Osteocyte (in vitro differentiated cells): Measurements from ENCODE around the gene HPCAL1. TPM values are rescaled to one million over a fixed set of nuclear protein-coding genes. Genes with fewer than 3 reads are reported as not detected.

Experiments used
- DNase-seq: peaks from one replicate; pipeline ENCODE4 v3.0.0; 2021; ENCODE audit warnings: mixed read lengths; ENCODE audit not compliant: unreplicated experiment; ENCODE audit errors: extremely low spot score
- H3K27ac Mint-ChIP-seq: one replicate; pipeline ENCODE4 v1.8.0; 2021; ENCODE audit warnings: mild to moderate bottlenecking, mixed read lengths; ENCODE audit not compliant: unreplicated experiment
- H3K27me3 Mint-ChIP-seq: one replicate; pipeline ENCODE4 v1.8.0; 2021; ENCODE audit warnings: mixed read lengths; ENCODE audit not compliant: unreplicated experiment
- H3K36me3 Mint-ChIP-seq: one replicate; pipeline ENCODE4 v1.8.0; 2021; ENCODE audit warnings: mixed read lengths; ENCODE audit not compliant: unreplicated experiment
- H3K4me1 Mint-ChIP-seq: one replicate; pipeline ENCODE4 v1.8.0; 2021; ENCODE audit warnings: mixed read lengths; ENCODE audit not compliant: unreplicated experiment
- H3K4me3 Mint-ChIP-seq: one replicate; pipeline ENCODE4 v1.8.0; 2021; ENCODE audit warnings: mild to moderate bottlenecking, moderate library complexity, mixed read lengths; ENCODE audit not compliant: unreplicated experiment
- H3K9me3 Mint-ChIP-seq: one replicate; pipeline ENCODE4 v1.8.0; 2021; ENCODE audit warnings: mixed read lengths; ENCODE audit not compliant: unreplicated experiment
- total RNA-seq: library from RNA; stranded (reverse); gene quantifications from 2 replicates; pipeline ENCODE4 v1.2.1, GENCODE V29; 2021
- TF ChIP-seq, protein P1 (sequence below): fragments of 200-600 bp; sonication (generic); IDR thresholded peaks from 2 replicates; pipeline ENCODE4 v1.5.0; 2021; ENCODE audit warnings: antibody characterized with exemption, mild to moderate bottlenecking, moderate library complexity

HPCAL1 gene
- total RNA-seq, 1 donor from 2014 or later: 56.8 TPM

DNA sequence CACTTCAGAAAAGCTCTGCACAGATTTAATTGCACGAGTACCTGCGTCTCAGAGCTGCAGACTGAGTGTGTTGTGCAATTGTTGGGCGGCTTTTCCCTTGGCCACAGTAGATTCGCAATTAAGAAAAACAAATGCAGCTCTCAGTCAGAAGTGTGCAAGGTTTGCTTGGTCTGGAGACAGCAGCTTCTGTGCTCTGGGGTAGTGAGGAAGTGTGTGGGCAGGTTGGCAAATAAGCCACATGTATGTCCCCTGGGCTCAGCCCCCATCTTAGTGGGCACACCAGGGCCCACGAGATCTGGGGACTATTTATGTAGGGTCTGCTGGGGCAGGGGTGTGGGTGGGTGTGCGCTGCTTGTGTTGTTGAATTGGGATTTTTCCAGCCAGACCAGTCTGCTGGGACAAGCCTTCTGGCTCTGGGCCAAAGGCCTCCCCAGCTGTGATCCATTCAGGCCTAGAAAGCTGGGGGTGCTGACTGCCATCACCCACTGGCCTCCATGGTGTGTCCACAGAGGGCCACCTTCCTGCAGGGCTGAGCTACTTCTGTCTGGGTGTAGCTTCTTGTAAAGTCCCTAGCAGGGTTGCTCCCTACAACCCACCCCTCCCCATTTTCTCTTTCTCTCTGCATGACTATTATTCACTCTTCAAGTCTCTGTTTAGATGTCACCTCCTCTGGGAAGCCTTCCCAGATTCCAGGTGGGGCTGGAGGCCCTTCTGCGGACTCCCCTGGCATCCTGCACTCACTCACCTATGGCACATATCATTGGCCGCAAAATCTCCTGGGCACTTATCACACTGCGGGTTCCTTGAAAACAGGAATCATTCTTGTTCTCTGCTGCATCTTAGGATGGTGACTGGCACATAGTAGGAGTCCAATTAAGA, 77.6 kb downstream of the HPCAL1 start:
- H3K4me1 Mint-ChIP-seq: peaks cover 38% of the 10 kb centered on the region

DNA sequence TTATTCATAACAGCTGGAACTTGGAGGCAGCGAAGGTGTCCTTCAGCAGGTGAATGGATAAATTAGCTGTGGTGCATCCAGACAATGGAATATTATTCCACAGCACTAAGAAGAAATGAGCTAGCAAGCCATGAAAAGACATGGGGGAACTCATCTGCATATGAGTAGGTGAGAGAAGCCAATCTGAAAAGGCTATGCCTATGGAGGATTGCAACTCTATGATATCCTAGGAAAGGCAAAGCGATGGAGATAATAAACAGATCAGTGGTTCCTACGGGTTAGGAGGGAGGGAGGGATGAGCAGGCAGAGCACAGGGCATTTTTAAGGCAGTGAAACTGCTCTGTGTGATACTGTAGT, 79.3 kb downstream of the HPCAL1 start:
- TF ChIP-seq, protein P1, sequence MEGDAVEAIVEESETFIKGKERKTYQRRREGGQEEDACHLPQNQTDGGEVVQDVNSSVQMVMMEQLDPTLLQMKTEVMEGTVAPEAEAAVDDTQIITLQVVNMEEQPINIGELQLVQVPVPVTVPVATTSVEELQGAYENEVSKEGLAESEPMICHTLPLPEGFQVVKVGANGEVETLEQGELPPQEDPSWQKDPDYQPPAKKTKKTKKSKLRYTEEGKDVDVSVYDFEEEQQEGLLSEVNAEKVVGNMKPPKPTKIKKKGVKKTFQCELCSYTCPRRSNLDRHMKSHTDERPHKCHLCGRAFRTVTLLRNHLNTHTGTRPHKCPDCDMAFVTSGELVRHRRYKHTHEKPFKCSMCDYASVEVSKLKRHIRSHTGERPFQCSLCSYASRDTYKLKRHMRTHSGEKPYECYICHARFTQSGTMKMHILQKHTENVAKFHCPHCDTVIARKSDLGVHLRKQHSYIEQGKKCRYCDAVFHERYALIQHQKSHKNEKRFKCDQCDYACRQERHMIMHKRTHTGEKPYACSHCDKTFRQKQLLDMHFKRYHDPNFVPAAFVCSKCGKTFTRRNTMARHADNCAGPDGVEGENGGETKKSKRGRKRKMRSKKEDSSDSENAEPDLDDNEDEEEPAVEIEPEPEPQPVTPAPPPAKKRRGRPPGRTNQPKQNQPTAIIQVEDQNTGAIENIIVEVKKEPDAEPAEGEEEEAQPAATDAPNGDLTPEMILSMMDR: no peak
- H3K4me3 Mint-ChIP-seq: no peak overlapping the region
- no peaks in the 10 kb centered on the region for H3K36me3 Mint-ChIP-seq
- H3K9me3 Mint-ChIP-seq: no peaks in the 10 kb centered on the region
- no peak for DNase-seq
- H3K27me3 Mint-ChIP-seq: no peaks in the 10 kb centered on the region
- H3K4me1 Mint-ChIP-seq: peaks cover 52% of the 10 kb centered on the region
- H3K27ac Mint-ChIP-seq: no peak overlapping the region

More for the DNA sequence above, 77.6 kb downstream of the HPCAL1 start:
- no peak for DNase-seq
- Mint-ChIP-seq H3K4me3 (no peak overlapping the region), H3K9me3 (no peaks in the 10 kb centered on the region), H3K27ac (no peak overlapping the region), H3K27me3 (no peaks in the 10 kb centered on the region), H3K36me3 (no peaks in the 10 kb centered on the region)
- TF ChIP-seq, protein P1: no peak

DNA sequence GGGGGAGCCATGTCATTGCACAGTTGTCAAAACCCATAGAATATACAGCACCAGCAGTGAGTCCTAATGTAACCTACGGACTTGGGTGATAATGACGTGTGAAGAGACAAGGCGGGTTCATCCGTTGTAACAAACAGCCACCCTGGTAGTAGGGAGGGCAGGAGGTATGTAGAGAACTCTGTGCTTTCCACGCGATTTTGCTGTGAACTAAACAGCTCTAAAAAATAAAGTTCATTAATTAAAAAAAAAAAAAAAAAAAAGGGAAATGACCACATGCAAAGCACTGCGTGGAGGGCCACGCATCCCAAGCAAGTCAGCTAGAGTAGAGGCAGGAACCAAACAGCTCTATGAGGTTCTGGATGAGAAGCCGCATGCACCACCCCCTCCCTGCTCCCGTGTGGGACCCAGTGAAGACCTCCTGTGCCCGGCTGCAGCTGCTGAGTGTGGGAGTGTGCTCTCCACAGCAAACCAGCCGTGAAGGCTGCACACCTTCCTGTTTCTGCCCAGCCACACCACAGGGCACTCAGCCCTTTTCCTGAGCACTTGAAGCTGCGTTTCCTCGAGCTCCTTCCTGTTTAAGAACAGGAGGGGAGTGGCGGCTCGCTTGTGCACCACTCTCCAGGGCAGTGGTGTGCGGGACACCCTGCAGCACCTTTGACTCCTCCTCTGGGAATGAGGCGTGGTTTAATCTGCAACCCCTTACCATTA, 79.8 kb downstream of the HPCAL1 start:
- Mint-ChIP-seq H3K36me3 (no peaks in the 10 kb centered on the region), H3K4me1 (peaks cover 53% of the 10 kb centered on the region), H3K27ac (no peak overlapping the region), H3K4me3 (no peak overlapping the region), H3K27me3 (no peaks in the 10 kb centered on the region), H3K9me3 (no peaks in the 10 kb centered on the region)
- no peak for DNase-seq
- TF ChIP-seq, protein P1: no peak

DNA sequence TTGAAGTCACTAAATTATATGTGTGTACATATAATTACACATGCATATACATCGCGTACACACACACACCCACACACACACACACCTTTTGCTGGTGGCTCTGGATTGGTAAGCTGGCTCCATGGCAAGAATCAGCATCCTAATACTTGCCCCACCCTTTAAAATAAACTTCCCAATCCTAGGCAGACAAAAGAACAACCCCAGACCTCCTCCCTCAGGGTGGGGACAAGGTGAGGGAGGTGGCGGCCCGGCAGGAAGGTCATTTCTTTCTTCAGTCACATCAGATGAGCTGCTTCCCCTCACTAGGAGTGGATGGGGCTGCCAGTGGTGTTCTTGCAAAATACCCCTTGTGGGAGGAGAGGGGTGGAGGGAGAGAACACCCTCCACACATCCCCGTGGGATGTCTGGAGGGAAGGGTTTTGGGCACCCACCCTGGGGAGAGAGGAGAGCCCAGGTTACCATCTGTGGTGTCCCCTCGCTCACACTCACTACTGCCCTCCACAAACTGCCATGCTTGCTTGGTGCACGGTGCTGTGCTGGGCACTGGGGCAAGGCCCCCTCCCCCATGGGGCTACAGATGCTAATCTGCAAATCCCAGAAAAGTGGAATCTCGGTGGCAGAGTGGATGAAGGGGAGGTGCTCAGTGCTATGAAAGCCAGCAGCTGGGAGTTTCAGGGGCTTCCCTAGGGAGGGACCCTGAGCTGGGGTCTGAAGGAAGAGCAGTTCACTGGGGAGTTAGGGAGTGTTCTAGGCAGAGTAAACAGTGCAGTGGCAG, 81.4 kb downstream of the HPCAL1 start:
- H3K27ac Mint-ChIP-seq: peak overlapping the region; percentile 13
- TF ChIP-seq, protein P1: no peak

More for the DNA sequence above, 81.4 kb downstream of the HPCAL1 start:
- no peaks in the 10 kb centered on the region for H3K9me3 Mint-ChIP-seq
- H3K4me1 Mint-ChIP-seq: peaks cover 57% of the 10 kb centered on the region
- no peaks in the 10 kb centered on the region for H3K27me3 Mint-ChIP-seq
- no peak overlapping the region for H3K4me3 Mint-ChIP-seq
- H3K36me3 Mint-ChIP-seq: no peaks in the 10 kb centered on the region
- no peak for DNase-seq
